CMK (cell line): ENCODE data around the gene PHTF2.

Source experiments
- DNase-seq: peaks from one replicate; pipeline ENCODE4 v3.0.0-alpha.2; 2010; ENCODE audit warnings: low read depth

PHTF2 gene

DNA sequence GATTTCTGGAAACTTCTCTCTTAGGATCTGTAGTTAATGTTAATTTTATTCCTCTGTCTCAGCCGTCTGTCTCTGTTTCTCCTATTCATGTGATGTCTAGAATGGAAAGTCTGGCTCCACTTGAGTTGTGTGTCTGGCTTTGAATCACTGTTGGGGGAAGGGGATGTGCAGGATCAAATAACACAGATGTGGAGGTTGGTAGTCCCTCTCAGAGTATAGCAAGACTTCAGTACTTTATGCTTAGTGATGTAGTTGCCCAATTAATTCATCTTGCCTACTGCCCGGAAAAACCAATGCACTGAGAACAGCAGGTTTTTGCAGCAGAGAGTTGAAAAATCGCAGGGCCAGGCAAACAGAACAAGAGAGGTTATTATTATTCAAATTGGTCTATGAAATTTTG, 79.2 kb downstream of the PHTF2 start:
- DNase-seq, result no peak

DNA sequence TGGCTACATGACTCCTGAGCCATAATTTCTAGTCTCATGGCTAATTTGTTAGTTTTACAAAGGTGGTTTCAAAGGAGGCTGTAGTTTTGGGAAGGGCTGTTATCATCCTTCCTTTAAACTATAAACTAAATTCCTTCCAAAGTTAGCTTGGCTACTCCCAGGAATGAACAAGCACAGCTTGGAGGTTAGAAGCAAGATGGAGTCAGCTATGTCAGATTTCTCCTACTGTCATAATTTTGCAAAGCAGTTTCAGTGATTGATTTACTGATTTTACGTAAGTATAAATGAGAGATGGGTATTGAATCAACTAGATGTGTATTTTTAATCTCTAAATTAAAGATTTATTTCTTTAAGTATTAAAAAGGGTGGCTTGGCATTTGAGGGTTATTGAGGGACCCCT, 79.9 kb downstream of the PHTF2 start:
- DNase-seq, result no peak

GRCh38 chr7:77879272-77879671, 80.7 kb downstream of the PHTF2 start:
- DNase-seq, result no peak

GRCh38 chr7:77881871-77882270, 83.3 kb downstream of the PHTF2 start:
- no peak for DNase-seq

DNA sequence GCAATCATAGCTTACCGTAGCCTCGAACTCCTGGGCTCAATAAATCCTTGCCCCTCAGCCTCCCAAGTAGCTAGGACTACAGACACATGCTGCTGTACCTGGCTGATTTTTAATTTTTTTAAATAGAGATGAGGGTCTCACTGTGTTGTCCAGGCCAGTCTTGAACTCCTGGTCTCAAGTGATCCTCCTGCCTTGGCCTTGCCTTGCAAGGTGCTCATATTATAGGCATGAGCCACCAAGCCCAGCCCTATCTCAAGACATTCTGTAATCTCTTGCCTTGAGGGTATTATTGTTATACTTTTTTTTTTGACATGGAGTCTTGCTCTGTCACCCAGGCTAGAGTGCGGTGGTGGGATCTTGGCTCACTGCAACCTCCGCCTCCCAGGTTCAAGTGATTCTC, 86.6 kb downstream of the PHTF2 start:
- DNase-seq, result no peak

GRCh38 chr7:77887567-77887966, 89.0 kb downstream of the PHTF2 start:
- no peak for DNase-seq

DNA sequence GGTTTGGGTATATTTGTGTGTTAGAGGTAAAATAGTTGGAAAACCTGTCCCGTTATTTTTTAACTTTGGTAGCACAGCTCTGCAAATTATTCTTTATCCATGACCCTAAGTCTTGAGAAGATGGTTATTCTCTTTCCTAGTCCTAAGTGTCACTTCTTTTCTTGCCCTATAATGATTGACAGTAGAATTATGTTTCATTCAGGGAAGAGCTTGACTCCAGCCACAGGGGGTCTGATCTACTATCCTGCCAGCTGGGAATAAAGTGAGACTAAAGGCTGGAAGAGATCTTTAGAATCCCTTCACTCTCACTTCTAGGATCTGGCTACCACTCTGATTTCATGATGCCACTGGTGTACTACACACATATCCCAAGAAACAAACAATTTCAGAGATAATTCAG, 90.4 kb downstream of the PHTF2 start:
- no peak for DNase-seq

GRCh38 chr7:77893813-77894212, 95.2 kb downstream of the PHTF2 start:
- DNase-seq, result no peak

DNA sequence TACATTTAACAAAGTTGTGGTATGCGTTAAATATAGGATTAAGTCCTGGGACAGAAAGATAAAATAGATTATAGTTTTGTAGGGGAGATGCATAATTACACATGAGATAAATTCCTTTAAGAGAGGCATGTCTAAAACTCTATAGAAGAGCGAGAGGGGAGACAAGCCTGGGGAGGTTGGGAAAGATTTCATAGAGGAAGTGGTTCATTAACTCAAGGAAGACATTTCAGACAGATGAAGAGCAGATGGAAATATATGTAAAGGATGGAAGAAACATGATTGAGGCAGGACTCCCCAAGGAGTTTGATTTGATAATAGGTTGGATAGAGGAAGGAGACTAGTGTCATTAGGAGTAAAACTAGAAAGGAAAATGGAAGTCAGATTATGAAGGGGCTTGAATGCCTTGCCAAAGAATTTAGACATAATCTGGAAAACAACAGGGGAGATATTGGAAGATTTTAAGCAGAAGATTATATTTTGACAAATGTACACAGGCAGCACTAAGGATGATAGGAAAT, 96.1 kb downstream of the PHTF2 start:
- no peak for DNase-seq

DNA sequence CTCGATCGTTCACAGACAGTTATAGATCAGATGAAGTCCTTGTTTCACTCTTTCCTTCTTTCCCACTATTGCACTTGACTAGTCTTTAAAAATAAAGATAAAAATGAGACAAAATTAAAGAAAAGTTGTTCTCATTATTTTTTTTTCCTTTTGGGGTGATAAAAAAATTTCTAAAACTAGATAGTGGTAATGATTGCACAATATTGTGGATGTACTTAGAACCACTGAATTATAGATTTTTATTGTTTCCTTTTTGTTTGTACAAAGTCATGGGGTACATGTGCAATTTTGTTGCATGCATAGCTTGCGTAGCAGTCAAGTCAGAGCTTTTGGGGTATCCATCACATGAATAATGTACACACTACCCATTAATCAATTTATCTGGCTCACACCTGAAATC, 97.3 kb downstream of the PHTF2 start:
- no peak for DNase-seq

- DNase-seq, result no peak
These were observed 98.5 kb downstream of the PHTF2 start for GRCh38 chr7:77897004-77897547.

GRCh38 chr7:77899516-77899915, 100.9 kb downstream of the PHTF2 start:
- DNase-seq, result no peak

DNA sequence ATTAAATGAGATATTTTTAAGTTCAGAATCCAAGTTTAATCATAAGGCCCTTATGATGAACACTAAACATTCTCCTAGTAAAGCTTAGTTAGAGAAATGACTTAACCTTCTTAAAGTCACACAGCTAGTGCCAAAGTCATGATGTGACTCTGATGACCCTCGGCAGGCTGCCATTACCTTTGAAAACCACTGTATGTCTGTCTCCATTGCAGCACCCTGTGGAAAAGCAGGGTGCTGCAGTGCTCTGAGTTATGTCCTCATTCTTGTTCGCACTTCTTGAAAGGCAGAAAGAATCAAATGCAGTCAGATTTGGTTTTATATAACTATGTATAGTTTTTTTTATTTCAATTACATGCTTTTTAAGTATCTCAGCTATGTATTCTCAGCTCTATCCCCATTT, 105.0 kb downstream of the PHTF2 start:
- no peak for DNase-seq

DNA sequence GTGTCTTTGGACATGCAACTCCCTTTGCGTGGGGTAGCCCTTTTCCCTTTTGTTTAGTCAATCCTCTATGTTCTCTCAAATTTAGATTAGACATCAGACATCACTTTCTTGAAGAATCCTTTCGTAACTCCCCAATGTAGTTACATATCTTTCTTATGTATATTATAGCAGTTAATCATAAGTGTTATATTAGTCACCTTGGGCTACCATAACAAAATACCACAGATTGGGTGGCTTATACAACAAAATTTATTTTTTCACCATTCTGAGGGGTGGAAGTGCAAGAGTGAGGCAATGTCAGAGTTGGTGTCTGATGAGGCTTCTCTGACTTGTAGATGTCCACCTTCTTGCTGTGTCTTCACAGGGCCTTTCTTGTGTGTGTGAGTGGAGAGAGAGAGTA, 105.7 kb downstream of the PHTF2 start:
- no peak for DNase-seq

- no peak for DNase-seq
These were observed 108.7 kb downstream of the PHTF2 start for GRCh38 chr7:77907281-77907680.

DNA sequence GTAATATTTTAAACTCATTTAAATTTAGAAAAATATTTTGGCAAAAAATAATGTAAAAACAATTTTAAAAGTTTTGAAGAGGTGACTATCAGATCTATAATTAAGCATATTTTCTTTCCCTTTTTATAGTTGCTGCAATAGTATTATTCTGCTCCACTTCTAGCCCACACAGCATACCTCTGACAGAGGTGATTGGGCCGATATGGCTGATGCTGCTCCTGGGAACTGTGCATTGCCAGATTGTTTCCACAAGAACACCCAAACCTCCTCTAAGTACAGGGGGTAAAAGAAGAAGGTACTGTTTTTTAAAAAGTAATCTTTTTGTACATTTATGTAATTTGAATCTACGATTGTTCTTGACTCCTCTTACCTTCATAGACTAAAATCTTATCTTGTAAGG, 110.1 kb downstream of the PHTF2 start:
- DNase-seq, result no peak

GRCh38 chr7:77910124-77910523, 111.6 kb downstream of the PHTF2 start:
- no peak for DNase-seq

- no peak for DNase-seq
These were observed 113.7 kb downstream of the PHTF2 start for GRCh38 chr7:77912293-77912692.

DNA sequence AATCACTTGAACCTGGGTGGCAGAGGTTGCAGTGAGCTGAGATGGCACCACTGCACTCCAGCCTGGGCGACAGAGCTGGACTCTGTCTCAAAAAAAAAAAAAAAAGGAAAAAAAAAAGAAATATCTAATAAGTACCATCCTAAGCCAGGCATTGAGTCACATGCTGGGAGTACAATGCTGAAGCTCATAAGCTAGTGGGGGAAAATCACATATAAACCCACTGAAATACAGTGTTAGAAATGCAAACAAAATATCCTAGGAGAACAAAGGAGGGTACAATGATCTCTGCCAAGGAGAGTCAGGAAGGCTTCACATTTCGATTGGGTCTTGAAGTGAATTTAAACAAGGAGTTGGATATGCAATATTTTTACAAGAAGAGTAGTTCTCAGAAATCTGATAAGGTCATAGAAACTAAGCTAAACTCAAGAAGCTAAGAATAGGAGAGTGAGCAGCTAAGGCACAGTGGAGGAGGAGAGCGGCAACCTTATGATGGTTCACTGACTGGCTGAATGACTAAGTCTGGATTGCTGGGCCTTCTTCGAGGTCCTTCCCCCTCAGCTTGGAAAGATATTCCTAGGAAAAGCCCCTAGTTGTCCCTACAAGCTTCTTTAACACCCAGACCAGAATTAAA, 115.5 kb downstream of the PHTF2 start:
- DNase-seq, result no peak

- no peak for DNase-seq
These were observed 119.1 kb downstream of the PHTF2 start for GRCh38 chr7:77917500-77918262.

GRCh38 chr7:77918676-77919075, 120.1 kb downstream of the PHTF2 start:
- DNase-seq, result no peak

- DNase-seq, result no peak
These were observed 124.8 kb downstream of the PHTF2 start for GRCh38 chr7:77923419-77923818.

DNA sequence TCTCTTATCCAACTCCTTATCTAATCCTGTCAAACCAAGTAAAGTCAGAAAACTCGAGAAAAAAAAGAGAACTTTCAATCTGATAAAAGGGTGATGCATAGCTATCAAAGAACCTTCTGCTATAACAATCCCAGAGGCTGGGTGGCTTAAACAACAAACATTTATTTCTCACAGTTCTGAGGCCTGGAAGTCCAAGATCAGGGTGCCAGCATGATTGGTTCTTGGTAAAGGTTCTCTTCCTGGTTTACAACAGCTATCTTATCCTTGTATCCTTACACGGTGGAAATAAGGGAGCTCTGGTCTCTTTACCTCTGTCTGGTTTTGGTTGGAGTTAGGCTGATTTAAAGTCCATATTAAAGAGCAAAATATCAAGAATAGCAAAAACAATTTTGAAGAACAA, 131.9 kb downstream of the PHTF2 start:
- DNase-seq, result no peak
